RWPE2 (cell line): ENCODE results near the gene BRF1.

Experiments
- ATAC-seq: fragments of 200-7000 bp; cut with Tn5 transposase; 3 replicates; pipeline ENCODE4 v1.9.1; 2021; ENCODE audit warnings: low read depth
- DNase-seq: peaks from one replicate; pipeline ENCODE4 v3.0.0-alpha.2; 2020; ENCODE audit warnings: low spot score
- H3K27ac ChIP-seq: fragments of 450-650 bp; 2 replicates; pipeline ENCODE4 v1.5.1; 2017; ENCODE audit warnings: mild to moderate bottlenecking; ENCODE audit not compliant: poor library complexity, severe bottlenecking
- H3K27me3 ChIP-seq: fragments of 250-450 bp; sonication (Bioruptor Pico); 2 replicates; pipeline ENCODE4 v1.5.1; 2021; ENCODE audit warnings: mild to moderate bottlenecking, moderate library complexity; ENCODE audit not compliant: insufficient read depth, poor library complexity, severe bottlenecking
- H3K36me3 ChIP-seq: fragments of 250-450 bp; sonication (Bioruptor Pico); 2 replicates; pipeline ENCODE4 v1.5.1; 2020; ENCODE audit warnings: low read depth, mild to moderate bottlenecking, moderate library complexity
- H3K4me1 ChIP-seq: fragments of 250-450 bp; sonication (Bioruptor Pico); 2 replicates; pipeline ENCODE4 v1.5.1; 2021; ENCODE audit warnings: mild to moderate bottlenecking, moderate library complexity; ENCODE audit not compliant: insufficient read depth, poor library complexity, severe bottlenecking
- H3K4me3 ChIP-seq: fragments of 250-450 bp; sonication (Bioruptor Pico); 2 replicates; pipeline ENCODE4 v1.5.1; 2021; ENCODE audit warnings: mild to moderate bottlenecking, moderate library complexity; ENCODE audit not compliant: severe bottlenecking
- H3K9me3 ChIP-seq: fragments of 250-450 bp; sonication (Bioruptor Pico); 2 replicates; pipeline ENCODE4 v1.5.1; 2021; ENCODE audit warnings: mild to moderate bottlenecking, moderate library complexity; ENCODE audit not compliant: severe bottlenecking
- TF ChIP-seq, protein P1 (sequence below): fragments of 450-650 bp; IDR thresholded peaks from one replicate; pipeline ENCODE4 v1.5.1; 2017; ENCODE audit warnings: mild to moderate bottlenecking, moderate library complexity; ENCODE audit not compliant: poor library complexity, severe bottlenecking

The BRF1 gene

DNA sequence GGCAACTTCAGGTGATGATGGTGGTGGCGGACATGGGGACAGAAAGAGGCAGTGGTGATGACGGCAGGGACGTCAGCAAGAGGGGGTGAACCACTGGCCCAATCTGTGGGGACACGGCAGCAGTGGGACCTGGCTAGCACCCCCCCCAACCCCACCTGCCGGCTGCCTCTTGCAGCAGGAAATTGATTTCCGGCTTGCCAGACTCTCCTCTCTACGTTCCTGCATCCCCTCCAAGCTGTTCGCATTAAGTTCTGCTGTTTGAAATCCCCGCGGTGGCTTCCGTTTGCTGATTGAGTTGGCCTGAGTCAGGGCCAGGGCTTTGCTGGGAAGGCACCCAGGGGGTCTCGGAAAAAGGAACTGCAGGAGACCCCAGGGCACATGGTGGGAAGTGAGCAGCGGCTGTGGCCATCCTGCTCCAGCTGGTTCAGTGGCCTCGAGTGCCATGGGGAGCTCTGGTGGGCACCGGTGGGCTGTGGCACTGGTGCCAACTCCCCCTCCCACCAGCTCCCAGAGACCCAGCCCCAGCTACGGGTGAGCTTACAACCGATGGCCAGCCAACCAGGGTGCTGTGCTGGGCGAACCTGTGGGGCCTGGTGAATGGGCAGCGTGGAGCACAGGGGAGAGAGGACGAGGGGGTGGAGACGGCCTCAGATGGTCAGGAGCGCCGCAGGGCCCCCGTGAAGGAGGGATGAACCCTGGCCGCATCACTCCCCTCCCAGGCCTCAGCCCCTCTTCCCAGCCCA is 105.1 kb downstream of the BRF1 start:
- Histone ChIP-seq H3K4me1 (peaks cover 3% of the 10 kb centered on the region), H3K9me3 (no peaks in the 10 kb centered on the region), H3K4me3 (no peak overlapping the region), H3K27ac (no peak overlapping the region), H3K36me3 (no peaks in the 10 kb centered on the region), H3K27me3 (peaks cover 21% of the 10 kb centered on the region)
- TF ChIP-seq, protein P1, sequence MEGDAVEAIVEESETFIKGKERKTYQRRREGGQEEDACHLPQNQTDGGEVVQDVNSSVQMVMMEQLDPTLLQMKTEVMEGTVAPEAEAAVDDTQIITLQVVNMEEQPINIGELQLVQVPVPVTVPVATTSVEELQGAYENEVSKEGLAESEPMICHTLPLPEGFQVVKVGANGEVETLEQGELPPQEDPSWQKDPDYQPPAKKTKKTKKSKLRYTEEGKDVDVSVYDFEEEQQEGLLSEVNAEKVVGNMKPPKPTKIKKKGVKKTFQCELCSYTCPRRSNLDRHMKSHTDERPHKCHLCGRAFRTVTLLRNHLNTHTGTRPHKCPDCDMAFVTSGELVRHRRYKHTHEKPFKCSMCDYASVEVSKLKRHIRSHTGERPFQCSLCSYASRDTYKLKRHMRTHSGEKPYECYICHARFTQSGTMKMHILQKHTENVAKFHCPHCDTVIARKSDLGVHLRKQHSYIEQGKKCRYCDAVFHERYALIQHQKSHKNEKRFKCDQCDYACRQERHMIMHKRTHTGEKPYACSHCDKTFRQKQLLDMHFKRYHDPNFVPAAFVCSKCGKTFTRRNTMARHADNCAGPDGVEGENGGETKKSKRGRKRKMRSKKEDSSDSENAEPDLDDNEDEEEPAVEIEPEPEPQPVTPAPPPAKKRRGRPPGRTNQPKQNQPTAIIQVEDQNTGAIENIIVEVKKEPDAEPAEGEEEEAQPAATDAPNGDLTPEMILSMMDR: no peak
- no peak for DNase-seq
- no peak for ATAC-seq

DNA sequence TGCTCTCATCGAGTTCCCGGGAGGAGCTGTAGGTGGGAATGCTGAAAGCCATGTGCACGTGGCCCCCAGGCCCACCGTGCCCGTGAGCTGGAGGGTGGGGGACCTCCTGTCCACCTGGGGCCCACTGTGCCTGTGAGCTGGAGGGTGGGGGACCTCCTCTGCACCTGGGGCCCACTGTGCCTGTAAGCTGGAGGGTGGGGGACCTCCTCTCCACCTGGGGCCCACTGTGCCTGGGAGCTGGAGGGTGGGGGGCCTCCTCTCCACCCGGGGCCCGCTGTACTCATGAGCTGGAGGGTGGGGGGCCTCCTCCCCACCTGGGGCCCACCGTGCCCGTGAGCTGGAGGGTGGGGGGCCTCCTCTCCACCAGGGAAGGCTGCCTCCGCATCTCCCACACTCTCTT is 105.8 kb downstream of the BRF1 start:
- ATAC-seq (no peak), DNase-seq (no peak)
- Histone ChIP-seq H3K4me1 (peaks cover 3% of the 10 kb centered on the region), H3K27ac (no peak overlapping the region), H3K9me3 (no peaks in the 10 kb centered on the region), H3K4me3 (no peak overlapping the region), H3K36me3 (no peaks in the 10 kb centered on the region), H3K27me3 (peaks cover 21% of the 10 kb centered on the region)
- TF ChIP-seq, protein P1: no peak

DNA sequence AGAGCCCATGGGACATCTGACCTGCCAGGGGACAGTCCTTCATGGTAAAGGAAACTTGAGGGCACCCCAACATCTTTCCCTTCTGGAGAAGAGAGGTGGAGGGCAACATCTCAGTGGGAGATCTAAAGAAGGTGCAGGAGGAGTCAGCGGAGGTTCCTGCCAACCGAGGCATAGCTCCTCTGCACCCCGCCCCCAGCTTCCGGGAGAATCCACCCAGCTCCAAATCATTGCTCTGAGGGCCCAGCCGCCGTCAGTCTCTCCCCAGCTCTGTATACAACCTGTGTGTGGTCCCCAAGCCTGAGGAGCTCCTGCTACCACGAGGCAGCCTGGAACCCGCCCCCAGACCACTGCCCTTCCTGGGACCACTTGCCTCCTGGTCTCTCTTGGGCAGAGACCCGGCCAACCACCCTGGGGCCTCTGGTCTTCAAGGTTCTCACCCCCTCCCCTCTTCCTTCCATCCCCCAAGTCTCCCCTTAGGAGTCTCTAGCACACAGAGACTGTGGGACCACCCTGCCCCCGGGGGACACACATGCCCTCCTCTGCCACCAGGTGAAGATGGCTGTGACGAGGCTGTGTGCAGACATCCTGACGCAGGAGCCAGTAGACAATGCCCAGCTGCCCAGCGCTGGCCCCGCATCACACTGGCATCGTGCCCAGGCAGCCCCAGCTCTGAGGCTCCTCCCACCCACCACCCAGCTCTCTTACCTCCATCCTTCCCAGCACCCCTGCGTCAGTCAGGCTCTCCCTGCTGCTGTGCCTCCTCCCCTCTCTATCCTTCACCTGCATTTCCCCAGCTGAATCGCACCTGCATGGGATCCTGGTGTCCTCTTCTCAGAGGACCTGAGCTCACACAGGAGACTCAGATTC is 106.7 kb downstream of the BRF1 start:
- H3K9me3 ChIP-seq: no peaks in the 10 kb centered on the region
- H3K27me3 ChIP-seq: peaks cover 21% of the 10 kb centered on the region
- peaks cover 3% of the 10 kb centered on the region for H3K4me1 ChIP-seq
- no peaks in the 10 kb centered on the region for H3K36me3 ChIP-seq
- ATAC-seq: peak; percentile 23
- TF ChIP-seq, protein P1: no peak
- no peak for DNase-seq
- no peak overlapping the region for H3K27ac ChIP-seq
- no peak overlapping the region for H3K4me3 ChIP-seq

DNA sequence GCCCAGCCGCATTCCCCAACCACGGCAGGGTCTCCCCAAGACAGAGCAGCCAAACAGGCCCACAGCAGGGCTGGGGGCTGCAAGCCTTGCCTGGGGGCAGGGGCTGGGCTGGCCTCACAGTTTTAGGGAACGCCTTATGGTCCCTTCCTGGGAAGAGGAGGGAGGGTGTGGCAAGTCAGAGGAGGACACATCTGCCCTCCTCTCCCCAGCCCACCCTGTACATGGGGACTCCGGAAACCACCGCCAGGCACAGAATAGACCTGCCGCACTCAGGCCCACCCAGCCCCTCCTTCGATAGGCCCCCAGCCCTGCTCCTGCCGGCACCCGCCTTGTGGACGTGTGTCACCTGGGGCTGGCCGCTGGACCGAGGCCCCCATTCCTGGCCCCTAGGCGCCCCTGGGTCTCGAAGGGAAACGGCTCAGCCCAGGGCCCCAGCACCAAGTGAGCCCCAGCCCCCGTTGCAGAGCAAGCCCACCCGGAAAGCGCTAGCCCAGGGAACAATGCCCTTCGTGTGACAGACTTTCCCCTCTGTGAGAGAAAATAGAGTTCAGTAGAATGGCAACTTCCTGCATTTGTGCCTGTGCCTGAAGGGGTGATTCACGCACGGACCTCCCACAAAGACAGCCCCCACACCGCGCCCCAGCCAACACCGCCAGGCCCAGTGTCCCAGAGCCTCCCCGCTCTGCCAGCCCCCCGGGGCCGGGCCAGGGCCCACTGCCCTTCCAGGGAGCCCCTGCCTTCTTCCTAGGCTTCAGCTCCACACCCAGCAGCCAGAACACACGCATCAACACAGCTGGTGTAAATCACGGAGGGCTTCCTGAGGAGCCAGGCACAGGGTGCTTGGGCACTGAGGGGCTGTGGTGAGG is 107.7 kb downstream of the BRF1 start:
- Histone ChIP-seq H3K9me3 (peaks cover 1% of the 10 kb centered on the region), H3K4me3 (no peak overlapping the region), H3K36me3 (no peaks in the 10 kb centered on the region), H3K4me1 (peaks cover 3% of the 10 kb centered on the region), H3K27me3 (peaks cover 21% of the 10 kb centered on the region), H3K27ac (no peak overlapping the region)
- DNase-seq: no peak
- ATAC-seq: no peak
- TF ChIP-seq, protein P1: no peak
